IMR-90 (cell line): ENCODE data around the gene ACAN. TPM values are rescaled to one million over a fixed set of nuclear protein-coding genes. Genes with fewer than 3 reads are reported as not detected.

Experiments
- ATAC-seq: fragments of 200-7000 bp; cut with Tn5 transposase; 2 replicates; pipeline ENCODE4 v1.9.1; 2020; ENCODE audit warnings: low read depth, mild to moderate bottlenecking, moderate library complexity
- BruUV-seq: library from RNA; stranded (reverse); fragments of 400-500 nt; replicated peaks from 2 replicates; lab custom pipeline; 2021; lab: Mats Ljungman, UMichigan
- CTCF ChIA-PET: fragments of 300-600 bp; formaldehyde crosslinking; extraction: SDS; loops from one replicate; lab custom pipeline; 2021; ENCODE audit warnings: antibody characterized with exemption; lab: Yijun Ruan, JAX
- POLR2A ChIA-PET: fragments of 300-600 bp; sonication (Branson Sonifier 250); formaldehyde crosslinking; loops from one replicate; lab custom pipeline; 2022; ENCODE audit warnings: antibody characterized with exemption; ENCODE audit not compliant: unreplicated experiment; lab: Charles Lee
- DNase-seq: peaks from one replicate; pipeline ENCODE4 v3.0.0; 2013
- H2AFZ ChIP-seq: replicated peaks from 2 replicates; pipeline ENCODE3; 2013; ENCODE audit warnings: low read length, mild to moderate bottlenecking; ENCODE audit not compliant: poor library complexity
- H2AK5ac ChIP-seq: 2 replicates; pipeline ENCODE4 v1.6.1; 2013; ENCODE audit warnings: low read depth, low read length, inconsistent platforms
- H2AK9ac ChIP-seq: replicated peaks from 2 replicates; pipeline ENCODE3; 2013; ENCODE audit warnings: mild to moderate bottlenecking, low read depth, low read length, moderate library complexity; ENCODE audit not compliant: poor library complexity
- H2BK120ac ChIP-seq: 2 replicates; pipeline ENCODE4 v1.6.1; 2013; ENCODE audit warnings: low read depth, low read length, inconsistent platforms
- H2BK15ac ChIP-seq: 3 replicates; pipeline ENCODE4 v1.6.1; 2013; ENCODE audit warnings: low read depth, low read length, inconsistent platforms
- H2BK20ac ChIP-seq: 2 replicates; pipeline ENCODE4 v1.6.1; 2013; ENCODE audit warnings: low read depth, mild to moderate bottlenecking, inconsistent platforms, low read length, moderate library complexity
- H2BK5ac ChIP-seq: 2 replicates; pipeline ENCODE4 v1.6.1; 2013; ENCODE audit warnings: mild to moderate bottlenecking, low read depth, low read length, inconsistent platforms; ENCODE audit not compliant: poor library complexity, severe bottlenecking
- H3K14ac ChIP-seq: replicated peaks from 2 replicates; pipeline ENCODE4 v1.6.1; 2013; ENCODE audit warnings: low read depth, low read length, inconsistent platforms
- H3K18ac ChIP-seq: 2 replicates; pipeline ENCODE4 v1.6.1; 2013; ENCODE audit warnings: low read depth, low read length, control low read depth
- H3K23ac ChIP-seq: 2 replicates; pipeline ENCODE4 v1.6.1; 2013; ENCODE audit warnings: low read depth, low read length, inconsistent platforms
- H3K27ac ChIP-seq: 2 replicates; pipeline ENCODE4 v1.5.1; 2013; ENCODE audit warnings: mild to moderate bottlenecking, control low read depth, low read length; ENCODE audit not compliant: insufficient read depth
- H3K27me3 ChIP-seq: 2 replicates; pipeline ENCODE4 v1.6.1; 2013; ENCODE audit warnings: low read length; ENCODE audit not compliant: control insufficient read depth, insufficient read depth
- H3K36me3 ChIP-seq: 2 replicates; pipeline ENCODE4 v1.6.1; 2013; ENCODE audit warnings: low read length, mixed read lengths; ENCODE audit not compliant: control insufficient read depth, insufficient read depth
- H3K4ac ChIP-seq: 2 replicates; pipeline ENCODE4 v1.6.1; 2013; ENCODE audit warnings: low read depth, low read length, inconsistent platforms
- H3K4me1 ChIP-seq: 2 replicates; pipeline ENCODE4 v1.6.1; 2013; ENCODE audit warnings: low read length, mixed read lengths; ENCODE audit not compliant: control insufficient read depth, insufficient read depth
- H3K4me2 ChIP-seq: 2 replicates; pipeline ENCODE4 v1.6.1; 2013; ENCODE audit warnings: low read depth, mild to moderate bottlenecking, control low read depth, low read length, moderate library complexity
- H3K4me3 ChIP-seq: 2 replicates; pipeline ENCODE4 v1.5.1; 2013; ENCODE audit warnings: low read depth, mild to moderate bottlenecking, control low read depth, low read length, moderate library complexity; ENCODE audit not compliant: insufficient read depth
- H3K56ac ChIP-seq: 2 replicates; pipeline ENCODE4 v1.6.1; 2013; ENCODE audit warnings: low read length, inconsistent platforms; ENCODE audit not compliant: insufficient read depth; ENCODE audit errors: extremely low read depth
- H3K79me1 ChIP-seq, 2 experiments: 2 replicates each; pipeline ENCODE4 v1.6.1; 2013; ENCODE audit warnings: low read length in 2 of 2, inconsistent platforms in 1 of 2, low read depth in 1 of 2
- H3K9ac ChIP-seq: 2 replicates; pipeline ENCODE4 v1.6.1; 2013; ENCODE audit warnings: low read depth, low read length, control low read depth
- H3K9me1 ChIP-seq: 2 replicates; pipeline ENCODE4 v1.6.1; 2013; ENCODE audit warnings: low read length, inconsistent platforms; ENCODE audit not compliant: insufficient read depth
- H3K9me3 ChIP-seq: 2 replicates; pipeline ENCODE4 v1.6.1; 2013; ENCODE audit warnings: low read length; ENCODE audit not compliant: control insufficient read depth, insufficient read depth
- H4K20me1 ChIP-seq: 2 replicates; pipeline ENCODE4 v1.6.1; 2013; ENCODE audit warnings: low read length, inconsistent platforms; ENCODE audit not compliant: insufficient read depth
- H4K5ac ChIP-seq: 2 replicates; pipeline ENCODE4 v1.6.1; 2013; ENCODE audit warnings: mild to moderate bottlenecking, low read depth, low read length, control low read depth
- H4K8ac ChIP-seq, 2 experiments: 2 replicates each; pipeline ENCODE4 v1.6.1; 2013; ENCODE audit warnings: low read depth in 2 of 2, low read length in 2 of 2, control low read depth in 1 of 2, inconsistent platforms in 1 of 2
- H4K91ac ChIP-seq: 2 replicates; pipeline ENCODE4 v1.6.1; 2013; ENCODE audit warnings: low read depth, low read length, inconsistent platforms; ENCODE audit not compliant: insufficient read depth
- BHLHE40 ChIP-seq: fragments of 150-350 bp; IDR thresholded peaks from 2 replicates; pipeline ENCODE4 v1.6.1; 2016; ENCODE audit warnings: mild to moderate bottlenecking, low read depth, low read length
- CEBPB ChIP-seq: IDR thresholded peaks from 2 replicates; pipeline ENCODE4 v1.6.1; 2012; ENCODE audit warnings: low read depth, low read length, improper control_type of control experiment
- CHD1 ChIP-seq: IDR thresholded peaks from 2 replicates; pipeline ENCODE4 v1.6.1; 2012; ENCODE audit warnings: low read depth, low read length, improper control_type of control experiment
- FOS ChIP-seq: fragments of 150-350 bp; IDR thresholded peaks from 2 replicates; pipeline ENCODE4 v1.6.1; 2016; ENCODE audit warnings: low read depth, low read length
- MAFK ChIP-seq: IDR thresholded peaks from 2 replicates; pipeline ENCODE4 v1.6.1; 2012; ENCODE audit warnings: low read depth, low read length, improper control_type of control experiment
- MXI1 ChIP-seq: IDR thresholded peaks from 2 replicates; pipeline ENCODE4 v1.6.1; 2012; ENCODE audit warnings: low read depth, mild to moderate bottlenecking, low read length, moderate library complexity, borderline replicate concordance
- NFE2L2 ChIP-seq: fragments of 150-350 bp; IDR thresholded peaks from 2 replicates; pipeline ENCODE4 v1.6.1; 2016; ENCODE audit warnings: low read depth, mild to moderate bottlenecking, low read length
- POLR2A ChIP-seq: IDR thresholded peaks from 2 replicates; pipeline ENCODE4 v1.6.1; 2012; ENCODE audit warnings: mild to moderate bottlenecking, low read depth, low read length
- RCOR1 ChIP-seq: IDR thresholded peaks from 2 replicates; pipeline ENCODE4 v1.6.1; 2012; ENCODE audit warnings: mild to moderate bottlenecking, low read length, improper control_type of control experiment; ENCODE audit not compliant: insufficient replicate concordance
- RFX5 ChIP-seq: IDR thresholded peaks from 2 replicates; pipeline ENCODE4 v1.8.0; 2012; ENCODE audit warnings: low read depth, mild to moderate bottlenecking, low read length, moderate library complexity
- SMC3 ChIP-seq: fragments of 150-350 bp; IDR thresholded peaks from 2 replicates; pipeline ENCODE4 v1.6.1; 2016; ENCODE audit warnings: low read depth, mild to moderate bottlenecking, antibody characterized with exemption, low read length, moderate library complexity
- WGBS, 2 experiments: methylation state at CpG; one replicate each; pipeline versions ENCODE4 v1.1.5 to v1.1.7; 2013; ENCODE audit warnings: missing lambda C conversion rate in 2 of 2; ENCODE audit not compliant: insufficient read length in 1 of 2; ENCODE audit errors: extremely low coverage in 2 of 2; 5-methylcytosine and 5-hydroxymethylcytosine counted together
- dilution Hi-C: fragments of 300-500 bp; cut with HindIII; formaldehyde crosslinking; loops from one replicate; pipeline ENCODE4 v1.14.3; 2018; ENCODE audit warnings: low sequenced_read_pairs; ENCODE audit not compliant: unreplicated experiment
- in situ Hi-C: fragments of 300-500 bp; cut with MboI; formaldehyde crosslinking; loops from 3 replicates; pipeline ENCODE4 v1.14.3; 2019; ENCODE audit warnings: low sequenced_read_pairs, inconsistent platforms, mixed read lengths
- intact Hi-C: fragments of 100-400 bp; cut with micrococcal nuclease; formaldehyde crosslinking; loops from 2 replicates; pipeline ENCODE4 v1.10.0; 2022
- polyA plus RNA-seq, 3 experiments: library from polyadenylated mRNA; depleted of rRNA; stranded (reverse); fragments of >200 nt; gene quantifications; 2 replicates each; pipeline ENCODE4 v1.2.3, GENCODE V29; 2012; ENCODE audit warnings: low replicate concordance in 1 of 3
- total RNA-seq: library from RNA; depleted of rRNA; stranded (reverse); fragments of >200 nt; gene quantifications from 2 replicates; pipeline ENCODE4 v1.2.3, GENCODE V29; 2012
- TF ChIP-seq, protein P1 (sequence below): conservative IDR thresholded peaks from 2 replicates; pipeline ENCODE4 v1.5.1; 2012; ENCODE audit warnings: mild to moderate bottlenecking, low read depth, low read length, improper control_type of control experiment
- TF ChIP-seq, protein P2 (sequence below): fragments of 150-350 bp; IDR thresholded peaks from 2 replicates; pipeline ENCODE4 v1.6.1; 2017; ENCODE audit warnings: mild to moderate bottlenecking, antibody characterized with exemption, low read length, low read depth

ACAN gene
- total and polyA plus RNA-seq, 2 of the 4 experiments (the other 2 are of a cell fraction) = 0.54 to 0.96 TPM

DNA sequence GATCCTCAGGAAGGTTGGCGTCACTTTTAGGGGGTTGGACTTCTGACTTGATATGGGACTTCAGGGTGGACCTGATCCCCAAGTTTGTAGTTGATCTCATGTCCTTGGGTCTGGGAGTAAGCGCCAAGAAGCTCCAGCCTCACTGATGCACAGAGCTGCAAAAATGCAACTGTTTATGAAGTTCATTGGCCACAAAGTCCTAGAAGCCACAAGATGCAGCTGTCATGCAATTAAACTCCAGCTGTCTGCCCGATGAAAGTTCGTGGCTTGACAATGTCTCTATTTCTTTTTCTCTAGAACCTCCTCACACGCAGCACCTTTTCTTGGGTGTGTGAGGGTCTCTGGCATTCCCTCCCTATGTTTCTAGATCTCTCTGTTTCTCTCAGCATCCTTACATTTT lies 9.2 kb upstream of the ACAN start:
- ATAC-seq (no peak; the same call in 1 of the 2 replicates), DNase-seq (no peak)
- Histone ChIP-seq H2AK5ac (no peak overlapping the region), H3K27ac (no peak overlapping the region), H3K14ac (no peak overlapping the region), H2BK120ac (no peak overlapping the region), H4K20me1 (no peaks in the 10 kb centered on the region), H3K9me1 (no peaks in the 10 kb centered on the region), H3K56ac (no peak overlapping the region), H3K18ac (no peak overlapping the region), H3K23ac (no peak overlapping the region), H3K9ac (no peak overlapping the region), H2BK5ac (no peak overlapping the region), H3K9me3 (no peaks in the 10 kb centered on the region), H4K5ac (no peak overlapping the region), H3K4ac (no peak overlapping the region), H4K8ac (no peak overlapping the region), H3K4me2 (no peak overlapping the region), H3K4me1 (no peaks in the 10 kb centered on the region), H3K4me3 (no peak overlapping the region), H2BK15ac (no peak overlapping the region), H3K27me3 (peaks cover 43% of the 10 kb centered on the region), H4K91ac (no peak overlapping the region), H2BK20ac (no peak overlapping the region), H3K36me3 (no peaks in the 10 kb centered on the region), H3K79me1 (no peaks in the 10 kb centered on the region), H2AFZ (no peak overlapping the region), H2AK9ac (no peak overlapping the region)
- WGBS, 2 experiments = 89% methylated on average over 1 of the region's 5 CpGs; no CpG with 5 or more reads in 1 of the 2 experiments
- CTCF ChIA-PET = no interaction called here
- POLR2A ChIA-PET = interaction anchor here (0.7 kb wide), 1 partner anchor 20 kb away, joined by 4 read pairs; no protein-coding TSS in a partner anchor
- intact Hi-C loops (no loop called here), in situ Hi-C loops (no loop called here), dilution Hi-C loops (no loop called here)
- TF ChIP-seq BHLHE40 (no peak), RFX5 (no peak), MAFK (no peak), FOS (no peak), SMC3 (no peak), CEBPB (no peak), NFE2L2 (no peak), CHD1 (no peak), MXI1 (no peak), RCOR1 (no peak), POLR2A (no peak)
- TF ChIP-seq, protein P1, sequence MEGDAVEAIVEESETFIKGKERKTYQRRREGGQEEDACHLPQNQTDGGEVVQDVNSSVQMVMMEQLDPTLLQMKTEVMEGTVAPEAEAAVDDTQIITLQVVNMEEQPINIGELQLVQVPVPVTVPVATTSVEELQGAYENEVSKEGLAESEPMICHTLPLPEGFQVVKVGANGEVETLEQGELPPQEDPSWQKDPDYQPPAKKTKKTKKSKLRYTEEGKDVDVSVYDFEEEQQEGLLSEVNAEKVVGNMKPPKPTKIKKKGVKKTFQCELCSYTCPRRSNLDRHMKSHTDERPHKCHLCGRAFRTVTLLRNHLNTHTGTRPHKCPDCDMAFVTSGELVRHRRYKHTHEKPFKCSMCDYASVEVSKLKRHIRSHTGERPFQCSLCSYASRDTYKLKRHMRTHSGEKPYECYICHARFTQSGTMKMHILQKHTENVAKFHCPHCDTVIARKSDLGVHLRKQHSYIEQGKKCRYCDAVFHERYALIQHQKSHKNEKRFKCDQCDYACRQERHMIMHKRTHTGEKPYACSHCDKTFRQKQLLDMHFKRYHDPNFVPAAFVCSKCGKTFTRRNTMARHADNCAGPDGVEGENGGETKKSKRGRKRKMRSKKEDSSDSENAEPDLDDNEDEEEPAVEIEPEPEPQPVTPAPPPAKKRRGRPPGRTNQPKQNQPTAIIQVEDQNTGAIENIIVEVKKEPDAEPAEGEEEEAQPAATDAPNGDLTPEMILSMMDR = no peak
- TF ChIP-seq, protein P2, sequence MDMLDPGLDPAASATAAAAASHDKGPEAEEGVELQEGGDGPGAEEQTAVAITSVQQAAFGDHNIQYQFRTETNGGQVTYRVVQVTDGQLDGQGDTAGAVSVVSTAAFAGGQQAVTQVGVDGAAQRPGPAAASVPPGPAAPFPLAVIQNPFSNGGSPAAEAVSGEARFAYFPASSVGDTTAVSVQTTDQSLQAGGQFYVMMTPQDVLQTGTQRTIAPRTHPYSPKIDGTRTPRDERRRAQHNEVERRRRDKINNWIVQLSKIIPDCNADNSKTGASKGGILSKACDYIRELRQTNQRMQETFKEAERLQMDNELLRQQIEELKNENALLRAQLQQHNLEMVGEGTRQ = no peak
- BruUV-seq = no TSS peak
